ENCODE measurements around the gene TMEM272. TPM values are rescaled to one million over a fixed set of nuclear protein-coding genes. Genes with fewer than 3 reads are reported as not detected.
A peak's percentile ranks its signal among the peaks of the same experiment; 100 is the strongest.

Gene TMEM272
- total and polyA plus RNA-seq, 8 donors = 0.13 to 0.42 (median 0.25) TPM; not detected in 1

DNA sequence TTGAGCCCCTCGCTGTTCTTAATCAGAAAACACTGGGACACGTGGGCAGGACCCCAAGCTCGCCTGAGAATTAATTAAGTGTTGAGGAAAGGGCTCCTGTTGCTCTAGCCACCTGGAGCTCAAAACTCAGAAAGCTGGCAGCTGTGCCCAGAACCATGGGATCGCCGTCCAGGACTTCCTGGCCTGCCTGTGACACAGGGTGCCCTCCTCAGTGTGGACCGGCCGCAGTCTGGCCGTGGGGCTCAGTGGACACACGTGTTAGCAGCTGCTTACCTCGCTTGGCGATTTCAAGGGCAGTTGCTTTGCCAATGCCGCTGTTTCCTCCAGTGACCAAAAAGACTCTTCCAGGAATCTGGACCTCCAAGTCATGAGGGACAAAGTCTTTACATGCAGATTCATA, 45.7 kb downstream of the TMEM272 start:
- H3K27me3 ChIP-seq = no peaks in the 10 kb centered on the region
- intact Hi-C loops (cut with DNase I) = loop anchor here in 1 of 2 donors (10.0 kb wide), 1 partner anchor 214 kb away; the partner anchor contains the start of gene WDFY2
- DNase-seq (no peak), ATAC-seq (no peak)
- no peak overlapping the region for H3K4me3 ChIP-seq
- no peaks in the 10 kb centered on the region for H3K36me3 ChIP-seq
- peaks cover 12 to 25% of the 10 kb centered on the region in 2 donors for H3K4me1 ChIP-seq
- H3K27ac ChIP-seq = no peak overlapping the region
- TF ChIP-seq, protein P1, sequence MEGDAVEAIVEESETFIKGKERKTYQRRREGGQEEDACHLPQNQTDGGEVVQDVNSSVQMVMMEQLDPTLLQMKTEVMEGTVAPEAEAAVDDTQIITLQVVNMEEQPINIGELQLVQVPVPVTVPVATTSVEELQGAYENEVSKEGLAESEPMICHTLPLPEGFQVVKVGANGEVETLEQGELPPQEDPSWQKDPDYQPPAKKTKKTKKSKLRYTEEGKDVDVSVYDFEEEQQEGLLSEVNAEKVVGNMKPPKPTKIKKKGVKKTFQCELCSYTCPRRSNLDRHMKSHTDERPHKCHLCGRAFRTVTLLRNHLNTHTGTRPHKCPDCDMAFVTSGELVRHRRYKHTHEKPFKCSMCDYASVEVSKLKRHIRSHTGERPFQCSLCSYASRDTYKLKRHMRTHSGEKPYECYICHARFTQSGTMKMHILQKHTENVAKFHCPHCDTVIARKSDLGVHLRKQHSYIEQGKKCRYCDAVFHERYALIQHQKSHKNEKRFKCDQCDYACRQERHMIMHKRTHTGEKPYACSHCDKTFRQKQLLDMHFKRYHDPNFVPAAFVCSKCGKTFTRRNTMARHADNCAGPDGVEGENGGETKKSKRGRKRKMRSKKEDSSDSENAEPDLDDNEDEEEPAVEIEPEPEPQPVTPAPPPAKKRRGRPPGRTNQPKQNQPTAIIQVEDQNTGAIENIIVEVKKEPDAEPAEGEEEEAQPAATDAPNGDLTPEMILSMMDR (IDR thresholded peaks at IDR 0.05) = no peak
- H3K9me3 ChIP-seq = no peaks in the 10 kb centered on the region

DNA sequence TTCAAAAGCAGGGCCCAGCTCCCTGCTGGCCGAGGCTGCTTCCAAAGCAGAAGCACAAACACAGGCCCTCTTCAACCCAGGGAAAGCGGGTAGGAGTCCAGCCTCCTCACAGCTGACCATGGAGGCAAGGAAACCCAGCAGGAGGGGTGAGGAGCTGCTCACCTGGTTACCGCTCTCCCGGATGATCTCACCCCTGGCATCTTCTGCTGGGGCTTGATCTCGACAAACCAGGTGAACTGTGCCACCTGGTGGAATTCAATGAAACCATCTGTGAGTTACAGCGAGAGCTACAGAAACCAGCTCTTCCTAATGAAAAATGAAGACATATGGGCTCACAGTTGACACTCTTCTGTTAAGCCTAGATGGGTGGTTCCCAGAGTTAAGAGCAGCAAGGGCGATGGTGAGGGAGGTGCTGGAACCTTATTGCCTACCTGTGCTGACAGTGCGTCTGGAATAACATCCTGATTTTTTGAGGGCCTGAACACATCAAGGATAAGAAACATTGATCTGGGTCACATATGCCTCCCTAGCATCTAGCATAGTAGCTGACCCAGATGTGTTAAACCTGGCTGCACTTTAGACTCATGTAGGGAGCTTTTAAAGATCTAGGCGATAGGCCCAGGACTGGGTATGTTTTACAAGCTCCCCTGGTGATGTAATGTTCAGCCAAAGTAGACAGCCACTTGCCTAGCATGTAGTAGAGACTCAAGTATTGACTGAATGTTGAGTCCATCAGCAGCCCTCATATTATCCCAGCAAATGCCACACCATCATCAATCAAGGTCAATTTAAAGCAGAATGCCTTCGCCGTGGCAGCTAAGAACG, 47.1 kb downstream of the TMEM272 start:
- Histone ChIP-seq H3K27ac (no peak overlapping the region), H3K27me3 (no peaks in the 10 kb centered on the region), H3K4me1 (peaks cover 6 to 29% of the 10 kb centered on the region in 2 donors), H3K4me3 (no peak overlapping the region), H3K36me3 (no peaks in the 10 kb centered on the region), H3K9me3 (no peaks in the 10 kb centered on the region)
- TF ChIP-seq, protein P1 (IDR thresholded peaks at IDR 0.05) = peak; percentile 23 to 24
- peak in 1 of 4 donors; percentile 72 for DNase-seq
- peak; percentile 66 for ATAC-seq
- intact Hi-C loops (cut with DNase I) = loop anchor here in 1 of 2 donors (10.0 kb wide), 1 partner anchor 213 kb away; the partner anchor contains the start of gene WDFY2

DNA sequence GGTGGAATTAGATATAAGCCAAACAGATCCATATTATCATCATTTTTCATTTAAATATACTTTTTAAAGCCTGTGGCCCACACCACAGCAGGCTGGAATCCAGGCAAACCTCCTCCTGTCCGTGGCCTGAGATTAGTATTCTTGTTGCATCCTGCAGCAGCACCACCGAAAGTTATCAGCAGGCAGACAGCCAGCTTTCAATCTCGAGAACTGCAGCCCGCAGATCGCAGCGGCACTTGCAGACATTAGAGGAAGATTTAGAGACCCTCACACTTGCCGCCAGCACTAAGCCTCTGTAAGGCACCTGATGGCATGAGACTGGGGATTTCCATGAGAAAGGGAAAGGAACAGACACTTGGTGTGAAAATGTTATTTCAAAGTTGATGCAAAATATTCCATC, 48.4 kb downstream of the TMEM272 start:
- DNase-seq (no peak), ATAC-seq (no peak)
- Histone ChIP-seq H3K36me3 (no peaks in the 10 kb centered on the region), H3K4me1 (peaks cover 0 to 17% of the 10 kb centered on the region in 2 donors), H3K4me3 (no peak overlapping the region), H3K27ac (no peak overlapping the region), H3K27me3 (no peaks in the 10 kb centered on the region), H3K9me3 (no peaks in the 10 kb centered on the region)
- TF ChIP-seq, protein P1 (IDR thresholded peaks at IDR 0.05) = no peak
- intact Hi-C loops (cut with DNase I) = loop anchor here in 1 of 2 donors (10.0 kb wide), 1 partner anchor 212 kb away; the partner anchor contains the start of gene WDFY2

DNA sequence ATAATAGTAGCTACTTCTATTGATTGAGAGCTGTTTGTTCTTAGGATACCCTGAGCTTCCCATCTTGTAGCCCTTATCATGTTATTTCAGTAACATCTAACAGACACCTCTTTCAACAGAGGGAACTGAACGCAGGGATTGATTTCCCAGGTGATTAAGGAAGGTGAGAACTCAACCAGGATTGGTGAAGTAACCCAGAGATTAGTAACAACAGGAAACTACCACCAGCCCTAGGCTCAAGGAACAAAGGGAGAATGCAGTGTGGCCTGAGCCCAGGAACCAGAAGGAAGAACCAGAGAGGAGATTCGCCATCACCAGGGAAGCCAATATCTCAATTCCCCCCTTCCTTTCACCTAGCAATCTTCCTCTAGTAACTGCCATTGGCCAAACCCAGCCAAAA, 49.6 kb downstream of the TMEM272 start:
- Histone ChIP-seq H3K4me1 (peaks cover 0 to 14% of the 10 kb centered on the region in 2 donors), H3K9me3 (no peaks in the 10 kb centered on the region), H3K27ac (no peak overlapping the region), H3K27me3 (no peaks in the 10 kb centered on the region), H3K4me3 (no peak overlapping the region), H3K36me3 (no peaks in the 10 kb centered on the region)
- ATAC-seq = no peak
- TF ChIP-seq, protein P1 (IDR thresholded peaks at IDR 0.05) = no peak
- no peak for DNase-seq
- intact Hi-C loops (cut with DNase I) = loop anchor here in 1 of 2 donors (10.0 kb wide), 1 partner anchor 211 kb away; the partner anchor contains the start of gene WDFY2

DNA sequence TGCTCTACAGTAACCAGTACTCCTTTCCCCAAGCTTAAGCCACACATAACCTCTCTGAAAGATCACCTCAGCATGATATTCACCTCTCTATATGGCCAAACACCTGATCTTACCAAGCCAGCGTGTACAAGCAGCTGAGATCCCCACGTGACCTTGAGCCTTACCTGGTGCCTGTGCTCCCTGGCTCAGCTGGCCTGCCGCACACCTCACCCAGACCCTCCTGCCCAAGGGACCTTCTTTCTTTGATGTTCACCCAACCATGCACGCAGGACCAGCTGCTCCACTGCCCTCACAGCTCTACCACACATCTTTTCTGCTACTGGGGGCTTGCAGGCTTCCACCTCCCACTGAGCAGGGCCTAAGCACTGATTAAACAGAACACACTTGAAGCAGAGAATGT, 50.0 kb downstream of the TMEM272 start:
- Histone ChIP-seq H3K27ac (no peak overlapping the region), H3K9me3 (no peaks in the 10 kb centered on the region), H3K36me3 (no peaks in the 10 kb centered on the region), H3K4me1 (peaks cover 0 to 14% of the 10 kb centered on the region in 2 donors), H3K27me3 (no peaks in the 10 kb centered on the region), H3K4me3 (no peak overlapping the region)
- no peak for DNase-seq
- TF ChIP-seq, protein P1 (IDR thresholded peaks at IDR 0.05) = no peak
- intact Hi-C loops (cut with DNase I) = loop anchor here in 1 of 2 donors (10.0 kb wide), 1 partner anchor 210 kb away; the partner anchor contains the start of gene WDFY2
- ATAC-seq = no peak

Measured in left lung (tissue), 10 donors.